Stimulated activated CD8-positive, alpha-beta memory T cell treated with anti-CD3 and anti-CD28 coated beads, Interleukin-7, amount 100 ng/mL, for 4 hours (primary cell): Measurements from ENCODE around the gene RXYLT1.
"Not testable (repeated sequence)": the region's sequence is repeated elsewhere in the genome, so short reads cannot be mapped to it uniquely, and the experiment has no call there.

ENCODE experiments used
- DNase-seq, 2 donors: peaks; one replicate each; pipeline ENCODE4 v3.0.0-alpha.2; 2020; ENCODE audit warnings: low read depth in 2 of 2

Gene RXYLT1

GRCh38 chr12:63802012-63802608 is 22.4 kb downstream of the RXYLT1 start:
- no peak for DNase-seq

GRCh38 chr12:63804746-63805145 is 25.0 kb downstream of the RXYLT1 start:
- no peak for DNase-seq

DNA sequence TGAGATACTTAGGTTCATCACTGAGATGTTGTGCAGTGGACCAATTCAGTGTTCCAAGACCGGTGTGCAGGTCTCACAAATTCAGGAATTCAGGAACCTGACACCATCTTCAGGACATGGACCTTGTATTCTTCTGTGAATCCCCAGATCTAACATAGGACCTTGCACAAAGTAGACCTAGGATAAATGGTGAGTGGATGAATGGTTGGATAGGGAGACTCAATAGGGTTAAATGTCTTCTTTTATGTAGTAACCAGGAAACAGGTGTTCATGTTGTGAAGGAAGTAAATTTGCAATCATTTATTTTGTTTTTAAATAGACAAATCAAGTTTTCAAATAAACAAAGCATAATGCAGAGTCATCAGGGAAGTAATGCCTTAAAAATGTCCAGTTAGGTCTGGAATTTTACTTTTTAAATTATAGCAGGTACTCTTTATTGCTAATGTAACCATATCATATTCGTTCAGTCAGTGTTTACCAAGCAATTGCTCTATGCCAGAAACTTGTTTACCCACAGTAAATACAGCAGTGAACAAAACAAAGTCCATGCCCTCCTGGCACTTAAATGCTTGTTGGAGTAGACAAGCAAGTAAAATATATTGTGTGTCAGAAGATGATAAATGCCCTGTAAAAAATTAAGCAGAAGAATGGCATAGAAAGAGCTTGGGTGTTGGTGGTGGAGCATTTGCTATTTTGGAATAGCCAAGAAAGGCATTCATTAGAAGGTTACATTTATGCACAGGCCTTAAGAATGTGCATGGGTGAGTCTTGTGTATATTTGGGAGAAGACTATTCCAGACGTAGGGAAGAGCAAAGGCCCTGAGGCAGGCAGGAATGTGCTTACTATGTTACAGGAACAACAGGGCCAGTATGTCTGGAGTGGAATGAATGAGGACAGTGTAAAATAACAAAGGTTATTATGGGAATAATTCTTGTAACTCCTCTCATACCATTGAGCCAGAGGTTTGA is 26.3 kb downstream of the RXYLT1 start:
- no peak for DNase-seq

GRCh38 chr12:63808631-63809030 is 28.9 kb downstream of the RXYLT1 start:
- DNase-seq: no peak

GRCh38 chr12:63809566-63809965 is 29.9 kb downstream of the RXYLT1 start:
- DNase-seq: no peak

DNA sequence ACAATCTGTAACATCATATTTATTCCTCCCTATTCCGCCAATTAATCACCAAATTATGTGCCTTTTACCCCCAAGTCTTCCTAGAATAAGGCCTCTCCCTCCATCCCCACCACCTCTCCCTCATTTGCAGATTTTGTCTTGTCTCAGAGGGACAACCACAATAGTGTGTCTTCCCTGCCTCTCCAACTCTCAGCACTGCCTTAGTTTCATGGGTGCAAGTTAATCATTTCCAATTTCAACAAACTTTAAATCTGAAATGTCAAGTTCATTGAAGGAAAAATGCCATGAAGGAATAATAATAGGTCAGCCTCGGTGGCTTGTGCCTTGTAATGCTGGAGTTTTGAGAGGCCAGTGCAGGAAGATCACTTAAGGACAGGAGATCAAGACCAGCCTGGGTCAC is 31.6 kb downstream of the RXYLT1 start:
- no peak for DNase-seq

- DNase-seq: no peak
These were observed 32.0 kb downstream of the RXYLT1 start for GRCh38 chr12:63811755-63812154.

- DNase-seq: no peak
These were observed 34.5 kb downstream of the RXYLT1 start for GRCh38 chr12:63814146-63814772.

GRCh38 chr12:63815482-63815852 is 35.8 kb downstream of the RXYLT1 start:
- no peak for DNase-seq

DNA sequence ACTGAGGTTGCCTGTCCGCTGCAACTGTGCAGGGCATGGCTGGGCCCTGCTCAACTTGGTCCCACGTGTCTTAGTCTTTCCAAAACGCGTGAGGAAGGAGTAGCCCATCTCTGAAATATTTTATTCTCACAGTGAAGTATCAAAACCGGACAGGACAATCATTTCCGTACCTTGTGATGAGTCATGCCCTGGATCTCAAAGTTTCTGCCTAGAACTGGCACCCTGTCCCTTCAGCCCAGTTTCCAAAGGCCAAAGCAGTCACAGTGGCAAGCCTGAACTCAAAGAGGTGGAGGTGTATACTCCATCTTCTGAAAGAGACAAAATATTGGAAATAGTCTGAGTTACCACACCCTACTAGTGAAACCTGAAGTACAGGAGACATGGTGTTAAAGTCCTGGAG is 36.3 kb downstream of the RXYLT1 start:
- no peak for DNase-seq

GRCh38 chr12:63820427-63820826 is 40.7 kb downstream of the RXYLT1 start:
- DNase-seq: no peak

DNA sequence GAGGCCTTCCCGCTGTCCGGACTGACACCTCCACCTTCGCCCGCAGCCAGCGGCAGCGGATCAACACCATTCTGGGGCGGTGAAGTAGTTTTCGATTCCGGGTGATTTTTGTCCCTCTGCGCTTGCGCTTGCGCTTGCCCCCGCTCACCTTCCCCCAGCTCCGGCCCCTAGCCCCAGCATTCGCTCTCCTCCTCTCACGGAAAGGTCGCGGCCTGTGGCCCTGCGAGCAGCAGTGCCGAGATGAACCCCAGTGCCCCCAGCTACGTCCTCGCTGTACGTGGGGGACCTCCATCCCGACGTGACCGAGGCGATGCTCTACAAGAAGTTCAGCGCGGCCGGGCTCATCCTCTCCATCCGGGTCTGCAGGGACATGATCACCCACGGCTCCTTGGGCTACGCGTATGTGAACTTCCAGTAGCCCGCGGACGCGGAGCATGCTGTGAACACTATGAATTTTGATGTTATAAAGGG is 42.1 kb downstream of the RXYLT1 start:
- DNase-seq: no peak

- DNase-seq: no peak
These were observed 42.6 kb downstream of the RXYLT1 start for GRCh38 chr12:63822352-63822751.

- DNase-seq: no peak
These were observed 43.3 kb downstream of the RXYLT1 start for GRCh38 chr12:63823040-63823439.

- DNase-seq: no peak
These were observed 46.4 kb downstream of the RXYLT1 start for GRCh38 chr12:63826006-63826585.

- no peak for DNase-seq
These were observed 49.2 kb downstream of the RXYLT1 start for GRCh38 chr12:63828867-63829266.

DNA sequence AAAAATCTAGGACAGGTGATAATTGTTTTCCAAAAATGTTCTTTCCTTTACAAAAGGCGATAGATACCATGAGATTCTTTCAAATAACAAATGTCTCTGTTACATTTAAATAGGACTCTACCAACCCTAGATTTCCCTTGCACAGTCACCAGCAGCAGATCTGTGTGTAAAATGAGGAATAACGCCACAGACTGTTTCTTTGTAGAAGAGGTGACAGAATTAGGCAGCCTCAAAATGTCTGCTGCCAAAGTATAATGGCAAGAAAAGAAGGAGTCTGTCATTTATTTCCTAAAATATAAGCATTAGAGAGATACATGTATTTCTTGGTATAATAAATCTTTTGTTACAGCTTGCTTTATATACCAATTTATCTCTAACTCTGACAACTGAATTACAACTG is 56.3 kb downstream of the RXYLT1 start:
- no peak for DNase-seq

GRCh38 chr12:63836936-63837335 is 57.2 kb downstream of the RXYLT1 start:
- no peak for DNase-seq

DNA sequence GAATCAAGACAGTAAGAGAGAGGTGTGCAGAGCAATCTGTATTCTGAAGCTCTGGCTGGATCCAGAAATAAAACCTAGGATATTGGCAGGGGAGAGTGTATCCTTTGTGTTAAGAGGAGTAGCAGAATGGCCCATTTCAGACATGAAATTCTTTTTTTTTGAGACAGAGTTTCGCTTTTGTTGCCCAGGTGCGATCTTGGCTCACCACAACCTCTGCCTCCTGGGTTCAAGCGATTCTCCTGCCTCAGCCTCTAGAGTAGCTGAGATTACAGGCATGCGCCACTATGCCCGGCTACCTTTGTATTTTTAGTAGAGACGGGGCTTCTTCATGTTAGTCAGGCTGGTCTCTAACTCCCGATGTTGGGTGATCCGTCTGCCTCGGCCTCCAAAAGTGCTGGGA is 58.7 kb downstream of the RXYLT1 start:
- DNase-seq: no peak

- DNase-seq: no peak
These were observed 61.3 kb downstream of the RXYLT1 start for GRCh38 chr12:63841011-63841410.

DNA sequence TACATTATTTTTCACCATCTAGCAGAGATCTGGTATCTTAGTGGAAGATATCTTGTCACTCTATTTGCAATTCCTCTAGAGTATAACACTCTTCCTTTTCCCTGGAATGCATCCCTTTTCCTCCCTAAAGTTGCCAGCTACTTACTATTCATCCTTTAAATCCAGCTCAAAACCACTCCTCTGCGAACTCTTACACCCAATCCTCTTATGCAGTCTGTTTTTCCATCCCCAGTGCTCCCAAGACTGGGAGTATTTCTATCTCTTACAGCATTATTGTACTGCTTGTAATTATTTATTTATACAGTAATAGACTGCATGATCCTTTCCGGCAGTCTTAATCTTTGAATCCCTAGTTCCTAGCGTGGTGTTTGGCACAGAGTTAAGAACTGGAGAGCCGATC is 61.9 kb downstream of the RXYLT1 start:
- DNase-seq: no peak

DNA sequence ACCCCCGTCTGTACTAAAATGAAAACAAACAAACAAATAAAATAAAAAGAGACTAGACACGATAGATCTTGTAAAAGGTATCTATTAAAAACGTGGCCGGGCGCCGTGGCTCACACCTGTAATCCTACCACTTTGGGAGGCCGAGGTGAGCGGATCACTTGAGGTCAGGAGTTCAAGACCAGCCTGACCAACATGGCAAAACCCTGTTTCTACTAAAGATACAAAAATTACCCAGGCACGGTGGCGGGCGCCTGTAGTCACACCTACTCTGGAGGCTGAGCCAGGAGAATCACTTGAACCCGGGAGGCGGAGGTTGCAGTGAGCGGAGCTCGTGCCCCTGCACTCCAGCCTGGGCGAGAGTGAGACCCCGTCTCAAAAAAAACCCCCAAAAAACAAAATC is 63.0 kb downstream of the RXYLT1 start:
- DNase-seq: not testable (repeated sequence)
